GM19397 (cell line): ENCODE data around the gene TRAP1.

Experiments used
- ATAC-seq: cut with Tn5 transposase; IDR thresholded peaks from one replicate; pipeline ENCODE4 v1.9.1; 2021; ENCODE audit warnings: mild to moderate bottlenecking, moderate library complexity; ENCODE audit not compliant: unreplicated experiment

Gene TRAP1

DNA sequence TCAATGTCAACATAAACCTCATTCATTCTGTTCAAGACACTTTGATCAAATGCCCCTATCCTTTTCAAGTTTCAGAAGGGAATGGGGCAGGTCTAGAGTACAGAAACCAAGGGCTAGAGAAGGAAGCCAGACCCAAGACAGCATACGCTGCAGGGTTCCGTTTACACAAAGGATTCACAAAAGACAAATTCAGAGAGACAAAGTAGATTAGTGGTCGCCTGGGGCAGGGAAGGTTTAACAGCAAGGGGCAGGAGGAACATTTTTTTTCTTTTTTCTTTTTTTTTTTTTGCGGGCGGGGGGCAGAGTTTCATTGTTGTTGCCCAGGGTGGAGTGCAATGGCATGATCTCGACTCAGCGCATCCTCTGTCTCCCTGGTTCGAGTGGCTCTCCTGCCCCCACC is 19.9 kb upstream of the TRAP1 start:
- no peak for ATAC-seq

DNA sequence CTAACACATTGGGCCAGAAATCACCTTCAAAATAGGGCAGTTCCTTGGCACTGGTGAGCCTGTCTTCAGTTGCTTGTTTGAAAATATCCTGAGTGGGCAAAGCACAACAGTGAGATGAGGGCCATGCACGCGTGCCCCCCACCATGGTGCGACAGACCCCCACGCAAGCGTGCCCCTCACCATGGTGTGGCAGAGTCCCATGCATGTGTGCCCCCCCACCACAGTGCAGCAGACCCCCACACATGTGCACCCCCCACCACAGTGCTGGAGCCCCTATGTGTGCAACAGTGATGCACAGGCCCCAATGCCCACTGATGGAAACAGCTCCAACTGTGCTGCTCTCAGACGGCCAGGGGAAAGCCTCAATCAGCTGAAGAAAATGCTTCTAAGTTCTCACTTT is 18.8 kb upstream of the TRAP1 start:
- no peak for ATAC-seq

DNA sequence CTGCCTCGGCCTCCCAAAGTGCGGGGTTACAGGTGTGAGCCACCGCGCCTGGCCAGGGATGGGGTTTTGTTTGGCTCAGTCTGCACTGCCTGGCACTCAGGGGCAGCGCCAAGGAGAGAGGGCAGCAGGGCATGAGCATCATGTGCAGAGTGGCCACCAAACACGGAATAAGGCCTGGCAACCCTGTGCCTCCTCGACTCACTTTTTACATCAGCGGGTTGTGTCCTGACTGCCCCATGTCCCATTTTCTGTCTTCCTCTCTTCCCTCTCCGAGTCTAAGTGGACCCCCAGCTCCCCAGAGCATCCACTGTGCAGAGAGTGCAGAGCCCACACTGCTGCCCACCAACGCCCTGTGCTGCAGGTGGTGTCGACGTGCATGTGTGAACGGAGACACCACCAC is 18.2 kb upstream of the TRAP1 start:
- ATAC-seq, result no peak

DNA sequence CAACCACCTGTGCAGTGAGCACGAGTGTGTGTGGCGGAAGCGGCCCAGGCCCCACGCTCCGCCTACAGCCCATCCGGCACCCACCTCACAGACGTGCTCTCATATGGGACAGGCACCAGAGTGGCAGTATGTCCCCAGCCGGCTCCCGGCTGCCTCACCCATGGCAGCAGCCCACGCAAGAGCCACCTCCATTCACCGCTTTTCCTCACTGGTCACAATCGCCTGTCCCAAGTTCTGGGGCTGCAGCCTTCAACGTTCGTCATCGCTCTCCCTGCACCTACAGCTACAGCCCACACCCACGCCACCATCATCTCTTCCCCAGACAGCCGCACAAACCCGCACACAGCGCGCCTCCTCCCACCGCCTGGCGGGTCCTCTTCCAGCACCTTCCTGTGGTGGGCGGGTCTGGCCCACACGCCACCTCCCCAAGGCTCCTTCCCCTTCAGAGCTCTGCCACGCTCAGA is 17.5 kb upstream of the TRAP1 start:
- ATAC-seq, result no peak

DNA sequence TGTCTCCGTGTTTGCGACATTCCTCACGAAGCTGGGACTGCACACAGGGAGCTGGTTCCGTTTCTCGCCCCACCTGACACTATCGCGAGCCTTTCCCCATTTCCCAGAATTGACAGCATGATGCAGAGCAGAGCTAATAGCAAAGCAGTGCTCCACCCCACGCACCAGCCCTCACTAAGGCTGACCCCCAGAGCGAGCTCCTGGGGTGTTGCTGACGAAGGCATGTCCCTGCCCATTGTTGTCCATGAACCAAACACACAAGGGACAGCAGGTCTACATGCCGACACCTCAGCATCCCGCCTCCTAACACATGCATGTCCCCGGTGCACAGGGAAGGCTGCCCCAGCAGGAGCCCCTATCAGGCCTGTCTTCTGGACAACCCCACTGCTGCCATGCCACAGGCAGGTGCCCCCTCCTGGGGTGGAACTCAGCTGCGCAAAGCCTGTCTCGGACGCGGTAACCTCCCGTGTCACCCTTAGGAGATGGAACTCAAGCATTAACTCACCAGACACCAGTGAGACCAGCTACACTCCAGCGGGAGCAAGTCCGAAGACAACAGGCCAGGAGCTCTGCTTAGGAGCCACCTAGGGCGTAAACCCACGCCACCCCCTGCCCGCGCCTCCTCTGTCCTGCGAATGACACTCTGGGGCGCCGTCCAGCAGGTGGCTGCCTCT is 16.9 kb upstream of the TRAP1 start:
- ATAC-seq, result no peak

DNA sequence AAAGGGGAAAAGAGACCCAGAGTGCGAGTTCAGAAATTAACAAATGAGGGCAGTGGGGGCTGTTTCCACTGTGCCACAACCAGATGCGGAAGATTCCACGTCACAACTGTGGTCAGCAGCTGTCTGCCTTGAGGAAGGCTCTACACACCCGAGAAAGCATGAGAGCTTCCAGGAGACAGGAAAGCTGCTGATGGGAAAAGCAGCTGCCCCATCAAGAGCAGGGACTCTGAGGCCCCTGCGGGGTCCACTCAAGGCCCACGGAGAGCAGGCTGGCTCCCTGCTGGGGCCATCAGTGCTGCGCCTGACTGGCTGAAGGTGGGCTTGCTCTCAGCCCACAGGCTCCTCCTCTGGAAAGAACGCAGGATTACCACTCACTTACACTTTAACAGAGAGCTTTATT is 14.8 kb upstream of the TRAP1 start:
- ATAC-seq, result no peak

DNA sequence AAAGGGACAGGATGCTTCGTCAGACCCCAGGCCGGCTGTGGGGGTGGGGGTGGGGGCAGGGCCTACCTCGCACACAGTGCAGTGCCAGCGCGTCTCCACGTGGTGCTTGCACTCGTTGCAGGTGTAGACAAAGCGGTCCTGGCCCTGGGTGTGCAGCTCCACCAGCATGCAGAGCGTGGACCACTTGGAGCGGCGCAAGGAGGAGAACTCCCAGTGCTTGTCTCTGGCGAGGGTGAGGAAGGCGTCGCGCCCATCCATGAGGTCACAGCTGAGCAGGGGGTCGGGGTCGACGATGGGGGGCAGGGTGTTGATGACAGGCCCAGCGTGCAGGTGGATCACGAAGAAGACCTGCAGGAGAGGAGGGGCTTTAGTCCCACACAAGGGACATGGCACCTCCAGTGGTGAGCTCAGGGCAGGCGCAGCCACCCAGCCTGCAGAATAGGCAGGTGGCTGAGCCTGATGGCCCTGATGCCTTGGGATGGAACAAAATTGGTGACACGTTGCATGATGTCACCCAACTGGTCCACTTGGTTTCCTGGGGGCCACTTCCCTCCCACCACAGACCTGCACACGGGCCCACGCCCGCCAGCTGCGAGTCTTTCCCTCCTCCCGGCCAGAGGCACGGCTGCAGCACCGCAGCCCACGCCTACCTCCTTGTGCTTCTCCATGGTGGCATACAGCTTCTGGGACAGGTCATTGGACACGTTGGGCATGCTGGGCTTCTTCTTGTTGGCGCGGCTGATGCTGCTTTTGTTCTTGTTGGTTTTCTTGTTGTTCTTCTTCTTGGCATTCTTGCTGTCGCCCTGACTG is 14.0 kb upstream of the TRAP1 start:
- ATAC-seq, result no peak

DNA sequence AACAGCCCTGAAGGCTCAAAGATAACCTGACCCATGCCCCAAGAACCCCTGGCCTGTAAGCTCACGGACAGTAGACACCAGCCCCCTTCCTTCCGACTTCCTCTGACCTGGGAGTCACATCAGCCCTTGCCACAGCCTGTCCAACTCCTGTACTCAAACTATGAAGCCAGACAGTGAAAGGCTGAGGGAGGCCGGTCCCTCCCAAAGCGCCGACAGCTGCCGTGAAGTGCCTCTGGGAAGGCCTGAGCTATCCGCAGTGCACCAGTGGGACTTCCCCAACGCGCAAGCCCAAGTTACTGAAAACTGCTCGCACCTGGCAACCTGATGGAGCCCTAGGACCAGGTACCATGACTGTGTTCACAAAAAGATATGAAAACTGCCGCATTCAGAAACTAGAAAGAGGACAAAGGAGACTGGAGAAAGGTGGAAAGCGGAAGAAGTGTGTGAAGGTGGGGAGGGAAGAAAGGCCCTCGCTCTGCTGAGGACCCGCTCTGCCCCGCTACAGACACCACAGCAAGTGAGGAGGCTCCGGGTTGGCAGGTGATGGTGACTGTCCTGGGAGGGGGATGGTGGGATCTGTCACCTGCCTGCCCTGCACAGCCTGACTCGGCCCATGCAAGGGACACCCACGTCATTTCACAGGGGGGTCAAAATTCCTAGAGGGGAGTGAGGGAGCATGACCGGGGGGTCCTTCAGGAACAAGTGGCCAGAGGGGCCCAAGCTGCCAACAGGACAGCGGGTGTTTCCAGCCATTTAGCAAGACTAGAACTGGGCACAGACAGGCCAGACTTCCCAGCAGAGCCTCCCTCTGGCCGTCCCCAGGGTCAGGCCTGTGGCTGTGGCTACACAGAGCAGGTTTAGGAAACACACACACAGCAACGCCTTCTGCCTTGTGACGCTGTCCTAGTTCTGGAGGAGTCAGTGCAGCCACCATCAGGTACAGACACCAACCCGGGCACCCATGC is 13.1 kb upstream of the TRAP1 start:
- ATAC-seq, result no peak

DNA sequence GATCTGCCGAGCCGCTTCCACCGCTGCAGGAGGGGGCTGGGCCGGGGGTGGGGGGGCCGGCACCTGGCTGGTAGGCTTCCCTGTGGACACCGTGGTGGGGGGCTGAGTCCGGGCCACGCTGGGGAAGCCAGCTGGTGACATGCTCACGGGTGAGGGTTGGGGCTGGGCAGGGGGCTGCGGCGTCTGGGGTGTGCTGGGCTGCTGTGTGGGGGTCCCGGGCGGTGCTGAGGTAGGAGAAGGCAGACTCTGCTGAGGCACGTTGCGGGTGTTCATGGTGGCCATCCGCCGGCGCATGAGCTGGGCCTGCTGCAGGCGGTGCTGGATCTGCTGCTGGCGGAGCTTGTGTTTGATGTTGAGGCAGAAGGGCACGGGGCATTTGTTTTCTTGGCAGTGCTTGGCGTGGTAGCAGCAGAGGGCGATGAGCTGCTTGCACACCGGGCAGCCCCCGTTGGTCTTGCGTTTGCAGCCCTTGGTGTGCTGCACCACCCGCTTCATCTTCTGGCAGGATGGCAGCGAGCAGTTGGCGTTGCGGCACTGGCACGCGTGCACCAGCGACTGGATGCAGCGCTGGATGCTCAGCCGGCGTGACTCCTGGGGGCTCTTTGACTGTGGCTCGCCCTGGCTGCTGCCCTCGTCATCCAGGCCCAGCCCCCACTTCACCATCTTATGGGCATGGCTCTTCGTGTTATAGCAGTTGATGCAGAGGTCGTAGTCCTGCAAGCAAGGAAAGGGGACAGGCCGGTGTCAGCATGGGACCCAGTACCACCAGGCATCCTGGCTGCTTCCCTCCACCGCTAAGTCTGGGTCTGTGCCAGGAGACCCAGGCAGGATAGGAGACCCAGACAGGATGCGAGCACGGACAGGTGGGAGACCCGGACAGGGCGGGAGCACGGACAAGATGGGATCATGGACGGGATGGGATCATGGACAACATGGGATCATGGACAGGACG is 12.1 kb upstream of the TRAP1 start:
- ATAC-seq, result no peak

DNA sequence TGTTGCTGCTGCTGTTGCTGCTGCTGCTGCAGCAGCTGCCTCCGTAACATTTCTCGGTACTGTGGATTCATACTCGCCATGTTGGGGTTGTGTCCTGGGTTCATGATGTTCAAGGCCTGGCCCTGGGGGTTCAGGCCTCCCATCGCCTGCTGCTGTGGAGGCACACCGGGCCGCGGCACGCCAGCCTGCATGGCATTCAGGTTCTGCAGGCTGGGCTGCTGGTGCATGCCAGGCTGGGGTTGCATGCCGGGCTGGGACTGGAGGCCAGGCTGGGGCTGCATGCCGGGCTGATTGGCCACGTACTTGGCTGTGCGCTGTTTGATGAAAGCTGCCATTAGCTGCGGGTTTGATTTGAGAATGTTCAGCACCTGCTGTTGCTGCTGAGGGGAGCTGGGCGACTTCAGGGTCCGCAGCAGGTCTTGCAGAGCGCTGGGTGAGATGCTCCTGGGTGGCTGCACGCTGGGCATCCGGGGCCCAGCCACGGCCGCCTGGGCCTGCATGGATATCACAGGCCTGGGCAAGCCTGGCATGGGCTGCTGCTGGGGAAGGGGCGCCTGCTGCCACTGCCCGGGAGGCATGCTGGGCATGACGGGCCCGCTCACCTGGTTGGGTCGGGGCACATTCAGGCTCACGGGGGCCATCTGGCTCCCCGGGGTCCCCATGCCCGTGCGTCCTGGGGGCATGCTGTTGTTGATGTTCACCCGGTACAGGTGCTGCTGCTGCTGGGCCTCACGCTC is 11.3 kb upstream of the TRAP1 start:
- no peak for ATAC-seq

DNA sequence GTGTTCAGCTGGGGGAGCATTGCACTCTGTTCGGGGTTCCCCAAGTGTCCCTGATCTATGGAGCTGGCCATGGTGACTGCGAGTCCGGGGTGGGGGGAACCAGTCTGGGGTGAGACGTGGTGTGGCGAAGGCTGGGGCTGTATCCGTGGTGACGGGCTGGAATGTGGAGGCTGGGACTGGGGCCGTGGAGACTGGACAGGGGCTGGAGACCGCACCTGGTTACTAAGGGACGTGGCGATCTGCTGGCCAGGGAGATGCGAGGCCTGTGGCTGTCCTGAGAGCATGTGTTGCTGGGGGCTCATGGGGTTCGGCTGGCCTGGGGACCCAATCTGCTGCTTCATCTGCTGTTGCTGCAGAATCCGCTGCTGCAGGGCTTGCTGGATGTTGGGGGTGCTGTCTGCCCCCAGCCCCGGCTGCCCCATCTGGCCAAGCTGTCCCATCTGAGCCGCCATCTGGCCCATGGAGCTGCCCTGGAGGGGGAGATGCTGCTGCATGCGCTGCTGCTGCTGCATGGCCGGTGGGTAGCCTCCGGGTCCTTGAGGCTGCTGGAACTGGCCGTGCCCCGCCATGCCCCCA is 10.6 kb upstream of the TRAP1 start:
- ATAC-seq, result no peak

DNA sequence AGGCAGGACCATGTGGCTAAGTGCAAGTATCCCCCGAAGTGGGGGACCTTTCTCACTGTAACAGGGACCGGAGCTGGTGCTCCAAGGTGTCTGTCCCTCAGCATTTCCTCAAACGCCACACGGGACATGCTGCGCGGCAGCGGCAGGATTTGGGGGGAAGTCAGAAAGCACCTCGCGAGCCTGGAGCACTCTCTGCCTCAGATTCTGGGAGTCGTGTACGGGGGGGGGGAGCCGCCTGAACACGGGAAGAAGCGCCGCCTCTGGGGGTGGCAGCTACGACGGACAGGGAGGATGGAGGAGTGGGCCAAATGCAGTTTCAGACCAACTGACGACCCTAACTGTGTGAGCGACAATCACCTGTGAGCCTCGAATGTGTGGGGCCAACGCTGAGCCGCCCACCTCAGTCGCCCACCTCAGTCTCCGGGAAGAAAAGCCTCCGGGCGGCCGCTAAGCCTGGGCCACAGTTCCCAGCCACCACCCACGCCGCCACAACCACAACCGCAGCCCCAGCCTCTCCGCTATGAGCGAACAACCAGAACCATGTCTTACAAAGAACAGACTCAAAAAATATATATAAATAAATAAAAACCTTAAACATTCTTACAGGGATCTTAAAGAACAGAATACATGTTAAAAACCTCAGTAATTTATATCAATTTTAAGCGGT is 8.8 kb upstream of the TRAP1 start:
- ATAC-seq, result no peak

DNA sequence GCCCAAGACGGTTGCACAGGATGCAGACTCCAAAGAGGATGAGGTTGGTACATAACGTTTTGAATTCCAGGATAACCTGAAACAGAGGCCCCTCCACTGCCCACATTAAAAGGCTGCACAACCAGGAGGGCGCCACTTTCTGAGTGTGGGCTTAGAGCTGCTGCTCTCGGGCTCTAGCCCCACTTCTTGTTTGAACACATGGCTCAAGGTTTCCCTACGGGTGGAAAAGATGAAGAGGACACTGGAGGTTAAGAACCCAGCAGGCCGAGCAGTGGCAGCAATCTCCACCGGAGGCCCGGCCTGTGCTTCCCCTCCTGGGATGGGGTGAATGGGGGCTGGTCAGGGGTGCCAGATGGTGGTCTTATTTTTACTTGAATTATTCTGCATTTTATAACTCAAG is 8.0 kb upstream of the TRAP1 start:
- ATAC-seq, result no peak

DNA sequence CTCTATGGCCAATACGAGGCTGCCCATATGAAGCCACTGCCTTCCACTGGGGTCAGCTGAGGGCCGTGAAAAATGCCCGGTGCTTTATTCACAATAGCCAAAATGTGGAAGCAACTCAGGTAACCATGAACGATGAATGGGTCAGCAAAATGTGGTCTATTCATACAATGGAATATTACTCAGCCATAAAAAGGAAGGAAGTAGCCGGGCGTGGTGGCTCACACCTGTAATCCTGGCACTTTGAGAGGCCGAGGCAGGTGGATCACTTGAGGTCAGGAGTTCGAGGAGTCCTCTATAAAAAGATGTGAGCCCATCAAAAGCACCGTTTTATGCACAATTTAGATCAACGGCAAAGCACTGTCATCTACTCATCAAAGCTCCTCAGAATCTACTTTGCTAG is 5.2 kb upstream of the TRAP1 start:
- no peak for ATAC-seq

DNA sequence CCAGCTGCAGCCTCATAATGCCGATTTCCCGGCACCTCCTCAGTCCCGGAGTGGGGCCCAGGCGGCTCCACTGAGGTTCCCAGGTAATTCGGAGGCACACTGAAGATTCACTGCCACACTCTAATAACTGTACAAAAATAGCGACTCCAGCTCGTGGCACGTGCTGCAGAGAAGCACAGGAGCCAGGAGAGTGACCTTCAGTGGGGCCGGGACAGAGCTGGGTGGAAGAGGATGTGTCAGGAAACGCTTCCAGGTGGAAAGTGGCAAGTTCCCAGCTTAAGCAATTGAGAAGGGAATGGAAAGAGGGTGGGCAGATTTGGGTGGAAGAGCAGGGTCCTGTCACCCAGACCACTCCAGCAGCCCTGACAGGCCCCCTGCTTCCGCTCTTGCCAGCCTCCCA is 3.1 kb upstream of the TRAP1 start:
- ATAC-seq, result no peak

DNA sequence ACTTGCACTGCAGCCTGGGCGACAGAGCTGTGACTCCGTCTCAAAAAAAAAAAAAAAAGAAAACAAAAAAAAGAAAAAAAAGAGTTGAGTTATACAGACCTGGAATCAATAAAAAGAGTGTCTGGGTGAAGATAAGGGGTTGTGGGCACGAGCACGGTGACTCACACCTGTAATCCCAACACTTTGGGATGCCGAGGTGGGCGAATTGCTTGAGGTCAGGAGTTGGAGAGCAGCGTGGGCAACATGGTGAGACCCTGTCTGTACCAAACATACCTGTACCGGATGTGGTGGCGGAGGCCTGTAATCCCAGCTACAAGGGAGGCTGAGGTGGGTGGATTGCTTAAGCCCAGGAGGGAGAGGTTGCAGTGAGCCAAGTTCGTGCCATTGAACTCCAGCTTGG is 1.3 kb upstream of the TRAP1 start:
- no peak for ATAC-seq

DNA sequence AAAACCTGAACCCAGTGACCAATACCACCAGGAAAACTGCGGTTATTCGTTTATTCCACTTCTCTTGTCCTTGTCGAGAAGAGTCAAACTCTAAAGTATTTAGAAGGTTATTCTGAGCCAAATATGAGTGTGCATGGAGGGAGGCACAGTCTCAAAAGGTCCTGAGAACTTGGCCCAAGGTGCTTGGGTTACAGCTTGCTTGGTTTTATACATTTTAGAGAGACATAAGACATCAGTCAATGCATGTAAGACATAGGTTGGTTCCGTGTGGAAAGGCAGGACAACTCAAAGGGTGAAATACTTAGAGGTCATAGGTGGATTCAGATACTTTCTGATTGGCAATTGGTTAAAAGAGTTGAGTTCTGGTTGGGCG is 681 bp upstream of the TRAP1 start:
- no peak for ATAC-seq

DNA sequence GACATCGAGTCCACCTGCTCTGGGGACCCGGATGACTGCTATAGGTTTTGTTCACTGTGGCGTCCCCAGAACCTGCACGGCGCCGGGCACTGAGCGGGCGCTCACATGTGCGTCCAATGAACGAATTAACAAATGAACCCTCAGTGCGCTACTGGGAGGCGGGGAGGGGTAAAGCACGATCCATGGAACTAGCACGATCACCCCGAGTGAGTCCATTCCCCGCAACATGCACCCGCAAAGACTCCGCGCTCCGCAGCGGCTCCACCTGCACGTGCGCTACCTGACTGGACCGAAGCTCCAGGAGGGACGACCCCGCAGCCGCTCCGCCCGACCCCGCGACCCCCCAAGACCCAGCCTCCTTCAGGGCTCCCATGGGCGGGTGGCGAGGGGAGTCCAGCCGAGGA is 491 bp downstream of the TRAP1 start:
- ATAC-seq, result no peak

DNA sequence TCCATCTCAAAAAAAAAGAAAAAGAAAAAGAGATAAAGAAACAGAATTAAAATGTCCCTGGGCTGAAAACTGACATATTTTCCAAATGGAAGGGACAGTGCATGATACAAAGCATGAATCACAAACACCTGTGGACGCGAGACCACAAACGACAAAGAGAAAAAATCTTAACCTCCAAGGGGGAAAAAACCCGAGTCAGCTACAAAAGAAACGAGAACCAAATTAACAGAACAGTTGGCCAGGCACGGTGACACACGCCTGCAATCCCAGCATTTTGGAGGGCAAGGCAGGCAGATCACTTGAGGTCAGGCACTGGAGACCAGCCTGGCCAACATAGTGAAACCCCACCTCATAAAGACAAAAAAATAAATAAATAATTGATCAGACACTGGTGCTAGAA is 1.9 kb downstream of the TRAP1 start:
- no peak for ATAC-seq
